HEK293 (cell line): ENCODE data around the gene PTPRJ.

Experiments used
- CTCF ChIA-PET: fragments of 350-600 bp; formaldehyde crosslinking; extraction: SDS; loops from one replicate; lab custom pipeline; 2021; ENCODE audit warnings: antibody characterized with exemption; lab: Yijun Ruan, JAX
- POLR2A ChIA-PET: fragments of 300-600 bp; formaldehyde crosslinking; extraction: SDS; loops from one replicate; lab custom pipeline; 2020; ENCODE audit warnings: antibody characterized with exemption, inconsistent platforms; lab: Yijun Ruan, JAX
- H3K27ac ChIP-seq: fragments of 200-500 bp; sonication (Bioruptor generic); 2 replicates; pipeline ENCODE4 v1.5.1; 2014; ENCODE audit warnings: low read depth, low read length, control low read depth, inconsistent platforms; ENCODE audit errors: extremely low read depth
- H3K36me3 ChIP-seq, 2 experiments: fragments of 200-500 bp in 1 of 2; sonication (Bioruptor generic) in 1 of 2; 1 replicate in 1 of 2; 2 replicates in 1 of 2; pipeline ENCODE4 v1.5.1; 2014 to 2017; ENCODE audit warnings: inconsistent platforms in 2 of 2, low read length in 2 of 2; ENCODE audit not compliant: control insufficient read depth in 2 of 2, insufficient read depth in 1 of 2
- H3K4me1 ChIP-seq: fragments of 200-500 bp; sonication (Bioruptor generic); 2 replicates; pipeline ENCODE4 v1.5.1; 2014; ENCODE audit warnings: mild to moderate bottlenecking, low read length, inconsistent platforms; ENCODE audit not compliant: control insufficient read depth, insufficient read depth
- H3K4me3 ChIP-seq: 2 replicates; pipeline ENCODE4 v1.5.1; 2011; ENCODE audit warnings: low read depth, mild to moderate bottlenecking, control low read depth, low read length, moderate library complexity
- H3K9me3 ChIP-seq: fragments of 200-500 bp; sonication (Bioruptor generic); 2 replicates; pipeline ENCODE4 v1.5.1; 2014; ENCODE audit warnings: low read depth, low read length, inconsistent platforms; ENCODE audit not compliant: control insufficient read depth, insufficient read depth
- AEBP2 ChIP-seq: fragments of 450-650 bp; formaldehyde crosslinking; IDR thresholded peaks from 2 replicates; pipeline ENCODE4 v1.5.1; 2016; ENCODE audit warnings: missing biosample characterization, missing genetic modification characterization, borderline replicate concordance
- HOXC10 ChIP-seq: sonication (generic); formaldehyde crosslinking; IDR thresholded peaks from 2 replicates; pipeline ENCODE4 v1.8.1; 2023; ENCODE audit warnings: mild to moderate bottlenecking, missing genetic modification reagents
- KLF7 ChIP-seq: fragments of 450-650 bp; formaldehyde crosslinking; IDR thresholded peaks from 2 replicates; pipeline ENCODE4 v1.5.1; 2016; ENCODE audit warnings: missing biosample characterization, missing genetic modification characterization, borderline replicate concordance
- RBAK ChIP-seq: fragments of 450-650 bp; formaldehyde crosslinking; IDR thresholded peaks from 2 replicates; pipeline ENCODE4 v1.5.1; 2016; ENCODE audit warnings: missing biosample characterization, missing genetic modification characterization
- REST ChIP-seq: fragments of 450-650 bp; formaldehyde crosslinking; IDR thresholded peaks from 2 replicates; pipeline ENCODE4 v1.5.1; 2016; ENCODE audit warnings: missing biosample characterization, missing genetic modification characterization
- SP7 ChIP-seq: fragments of 450-650 bp; formaldehyde crosslinking; IDR thresholded peaks from 2 replicates; pipeline ENCODE4 v1.5.1; 2016; ENCODE audit warnings: missing biosample characterization, missing genetic modification characterization
- TRIM28 ChIP-seq: IDR thresholded peaks from 2 replicates; pipeline ENCODE4 v1.6.1; 2011; ENCODE audit warnings: low read length, control low read depth, borderline replicate concordance
- ZBTB17 ChIP-seq: fragments of 450-650 bp; formaldehyde crosslinking; IDR thresholded peaks from 2 replicates; pipeline ENCODE4 v1.5.1; 2016; ENCODE audit warnings: missing biosample characterization, missing genetic modification characterization
- ZBTB49 ChIP-seq: fragments of 450-650 bp; formaldehyde crosslinking; IDR thresholded peaks from 2 replicates; pipeline ENCODE4 v1.5.1; 2016; ENCODE audit warnings: missing biosample characterization, missing genetic modification characterization, low read depth
- ZBTB6 ChIP-seq: fragments of 450-650 bp; formaldehyde crosslinking; IDR thresholded peaks from 2 replicates; pipeline ENCODE4 v1.5.1; 2017; ENCODE audit warnings: missing biosample characterization, missing genetic modification characterization
- ZBTB7A ChIP-seq: fragments of 450-650 bp; formaldehyde crosslinking; IDR thresholded peaks from 2 replicates; pipeline ENCODE4 v1.5.1; 2016; ENCODE audit warnings: low read depth, missing biosample characterization, missing genetic modification characterization
- ZNF10 ChIP-seq: fragments of 450-650 bp; formaldehyde crosslinking; IDR thresholded peaks from 2 replicates; pipeline ENCODE4 v1.5.1; 2017; ENCODE audit warnings: missing biosample characterization, missing genetic modification characterization
- ZNF157 ChIP-seq: fragments of 450-650 bp; formaldehyde crosslinking; IDR thresholded peaks from 2 replicates; pipeline ENCODE4 v1.5.1; 2016; ENCODE audit warnings: missing biosample characterization, missing genetic modification characterization
- ZNF223 ChIP-seq: fragments of 450-650 bp; formaldehyde crosslinking; IDR thresholded peaks from 2 replicates; pipeline ENCODE4 v1.5.1; 2016; ENCODE audit warnings: missing biosample characterization, missing genetic modification characterization
- ZNF335 ChIP-seq: fragments of 450-650 bp; formaldehyde crosslinking; conservative IDR thresholded peaks from 2 replicates; pipeline ENCODE4 v1.5.1; 2016; ENCODE audit warnings: missing biosample characterization, missing genetic modification characterization
- ZNF600 ChIP-seq: fragments of 450-650 bp; formaldehyde crosslinking; IDR thresholded peaks from 2 replicates; pipeline ENCODE4 v1.5.1; 2016; ENCODE audit warnings: missing biosample characterization, missing genetic modification characterization
- ZNF626 ChIP-seq: fragments of 450-650 bp; sonication (Bioruptor Pico); formaldehyde crosslinking; IDR thresholded peaks from 2 replicates; pipeline ENCODE4 v1.5.1; 2018; ENCODE audit warnings: missing biosample characterization, missing genetic modification characterization, inconsistent platforms
- ZNF747 ChIP-seq: fragments of 450-650 bp; formaldehyde crosslinking; IDR thresholded peaks from 2 replicates; pipeline ENCODE4 v1.5.1; 2016; ENCODE audit warnings: missing biosample characterization, missing genetic modification characterization
- ZNF768 ChIP-seq: fragments of 450-650 bp; formaldehyde crosslinking; IDR thresholded peaks from 2 replicates; pipeline ENCODE4 v1.5.1; 2018; ENCODE audit warnings: missing biosample characterization, mild to moderate bottlenecking, missing genetic modification characterization
- ZSCAN18 ChIP-seq: fragments of 450-650 bp; formaldehyde crosslinking; IDR thresholded peaks from 2 replicates; pipeline ENCODE4 v1.5.1; 2016; ENCODE audit warnings: missing biosample characterization, missing genetic modification characterization

The PTPRJ gene

GRCh38 chr11:47967577-47968525, 12.5 kb upstream of the PTPRJ start:
- Histone ChIP-seq H3K4me3 (no peak overlapping the region), H3K36me3 (no peaks in the 10 kb centered on the region), H3K9me3 (no peaks in the 10 kb centered on the region), H3K4me1 (no peaks in the 10 kb centered on the region), H3K27ac (no peak overlapping the region)
- ChIA-PET POLR2A (no interaction called here), CTCF (interaction anchor here (0.8 to 1.5 kb wide), 3 partner anchors 12 to 143 kb away, joined by 3 to 5 read pairs (median 3); partner anchors contain the start of gene PTPRJ)
- TF ChIP-seq ZNF768 (no peak), ZNF223 (tag by site-specific recombination) (no peak), ZNF335 (tag by site-specific recombination) (no peak), TRIM28 (no peak), ZNF10 (no peak), ZBTB49 (tag by site-specific recombination) (no peak), ZBTB17 (peak; percentile 24; the same call in 1 of the 2 replicates), ZNF747 (tag by site-specific recombination) (no peak)

GRCh38 chr11:47969401-47969800, 11.0 kb upstream of the PTPRJ start:
- ChIA-PET POLR2A (no interaction called here), CTCF (interaction anchor here (0.6 to 1.5 kb wide), 3 partner anchors 31 to 56 kb away, joined by 3 to 7 read pairs (median 3); no protein-coding TSS in a partner anchor)
- no peaks in the 10 kb centered on the region for H3K9me3 ChIP-seq
- H3K27ac ChIP-seq = no peak overlapping the region
- H3K36me3 ChIP-seq = no peaks in the 10 kb centered on the region
- TF ChIP-seq AEBP2 (tag by site-specific recombination) = no peak
- TF ChIP-seq ZNF223 (tag by site-specific recombination) = no peak
- TF ChIP-seq ZNF157 = no peak
- no peak for TF ChIP-seq HOXC10 (CRISPR knock-in tag)
- no peak for TF ChIP-seq REST (tag by site-specific recombination)
- H3K4me1 ChIP-seq = no peaks in the 10 kb centered on the region
- H3K4me3 ChIP-seq = no peak overlapping the region

GRCh38 chr11:47971501-47971900, 8.9 kb upstream of the PTPRJ start:
- CTCF ChIA-PET = interaction anchor here (0.7 kb wide), 1 partner anchor 84 kb away, joined by 3 read pairs; no protein-coding TSS in a partner anchor
- H3K9me3 ChIP-seq = no peaks in the 10 kb centered on the region
- TF ChIP-seq ZBTB6 (tag by site-specific recombination) (no peak), ZNF626 (tag by site-specific recombination) (no peak), ZBTB7A (tag by site-specific recombination) (no peak), ZNF600 (0 out of 2 replicates have a peak, but pooled peaks have one; percentile 25), SP7 (tag by site-specific recombination) (peak; percentile 52; the same call in 1 of the 2 replicates), RBAK (no peak), ZSCAN18 (tag by site-specific recombination) (no peak), KLF7 (no peak)
- TF ChIP-seq, all 188 proteins: peak for 2
- Histone ChIP-seq H3K36me3 (no peaks in the 10 kb centered on the region), H3K4me1 (no peaks in the 10 kb centered on the region), H3K27ac (no peak overlapping the region), H3K4me3 (no peak overlapping the region)
- POLR2A ChIA-PET = no interaction called here
